K562 (cell line): Measurements from ENCODE around the gene NR4A2. TPM values are rescaled to one million over a fixed set of nuclear protein-coding genes. Genes with fewer than 3 reads are reported as not detected.

ENCODE experiments used
- ARID2 ChIP-seq: fragments of 450-650 bp; IDR thresholded peaks from 2 replicates; pipeline ENCODE4 v1.6.1; 2017; ENCODE audit warnings: antibody characterized with exemption, mild to moderate bottlenecking
- CXXC5 ChIP-seq: fragments of 250-450 bp; sonication (Bioruptor Pico); IDR thresholded peaks from 2 replicates; pipeline ENCODE4 v1.8.0; 2022; ENCODE audit warnings: inconsistent platforms, mild to moderate bottlenecking, moderate library complexity
- DACH1 ChIP-seq: fragments of 450-650 bp; IDR thresholded peaks from 2 replicates; pipeline ENCODE4 v1.6.1; 2018; ENCODE audit not compliant: partially characterized antibody
- GATAD2A ChIP-seq: fragments of 450-650 bp; IDR thresholded peaks from 2 replicates; pipeline ENCODE4 v1.6.1; 2017
- HLTF ChIP-seq: fragments of 450-650 bp; IDR thresholded peaks from 2 replicates; pipeline ENCODE4 v1.6.1; 2016
- KHSRP ChIP-seq: fragments of 450-650 bp; IDR thresholded peaks from 2 replicates; pipeline ENCODE4 v1.6.1; 2017
- PTBP1 ChIP-seq: fragments of 200-400 bp; formaldehyde crosslinking; IDR thresholded peaks from 2 replicates; pipeline ENCODE4 v1.6.1; 2017; ENCODE audit warnings: low read depth, low read length
- ZNF212 ChIP-seq: fragments of 450-650 bp; formaldehyde crosslinking; IDR thresholded peaks from 2 replicates; pipeline ENCODE4 v1.4.0; 2020; ENCODE audit warnings: mild to moderate bottlenecking
- ZNF282 ChIP-seq: sonication (generic); formaldehyde crosslinking; IDR thresholded peaks from 2 replicates; pipeline ENCODE4 v1.8.1; 2023; ENCODE audit warnings: missing genetic modification reagents
- ZNF311 ChIP-seq: fragments of 250-450 bp; sonication (Bioruptor Pico); IDR thresholded peaks from 2 replicates; pipeline ENCODE4 v1.4.0; 2020; ENCODE audit warnings: mild to moderate bottlenecking, moderate library complexity
- ZNF431 ChIP-seq: sonication (generic); formaldehyde crosslinking; IDR thresholded peaks from 2 replicates; pipeline ENCODE4 v1.8.0; 2022; ENCODE audit warnings: mild to moderate bottlenecking, missing genetic modification reagents
- ZNF436 ChIP-seq: fragments of 250-450, 450-650 bp; sonication (Bioruptor Pico); formaldehyde crosslinking; IDR thresholded peaks from 2 replicates; pipeline ENCODE4 v1.7.0; 2020; ENCODE audit warnings: mild to moderate bottlenecking
- ZNF589 ChIP-seq: fragments of 200-800 bp; sonication (Bioruptor generic); IDR thresholded peaks from 2 replicates; pipeline ENCODE4 v1.6.1; 2016; ENCODE audit warnings: low read depth, missing genetic modification characterization, missing compliant biosample characterization
- ZNF785 ChIP-seq: fragments of 250-450 bp; sonication (Bioruptor Pico); IDR thresholded peaks from 2 replicates; pipeline ENCODE4 v1.4.0; 2020; ENCODE audit warnings: mild to moderate bottlenecking
- polyA plus RNA-seq, 8 experiments: library from polyadenylated mRNA; depleted of rRNA in 4 of 8; stranded (reverse) in 5 of 8; unstranded in 3 of 8; fragments of >200 nt; fragmentation: Nextera tagmentation in 2 of 8; fragmentation: Illumina TruSeq in 1 of 8; extraction: Ambion mirVana in 2 of 8; extraction: Trizol in 1 of 8; gene quantifications; 2 replicates each; pipeline versions ENCODE4 v1.2.1 to v1.2.3, GENCODE V29; 2011 to 2014; ENCODE audit warnings: inconsistent platforms in 1 of 8, missing spikeins in 1 of 8
- total RNA-seq, 7 experiments: library from RNA; depleted of rRNA in 6 of 7; stranded (reverse); fragments of >200 nt in 6 of 7; fragmentation: Illumina TruSeq in 2 of 7; extraction: Trizol in 2 of 7; gene quantifications; 2 replicates each; pipeline versions ENCODE4 v1.2.1 to v1.2.3, GENCODE V29; 2011 to 2021; ENCODE audit warnings: low replicate concordance in 1 of 7
- TF ChIP-seq, protein P1 (sequence below): fragments of 450-650 bp; IDR thresholded peaks from 2 replicates; pipeline ENCODE4 v1.6.1; 2016
- TF ChIP-seq, protein P2 (sequence below): fragments of 250-450 bp; sonication (Bioruptor Pico); IDR thresholded peaks from 2 replicates; pipeline ENCODE4 v1.5.0; 2021
- TF ChIP-seq, protein P3 (sequence below): fragments of 450-650 bp; IDR thresholded peaks from 2 replicates; pipeline ENCODE4 v1.6.1; 2016; ENCODE audit warnings: mild to moderate bottlenecking, moderate library complexity
- TF ChIP-seq, protein P4 (sequence below): fragments of 450-650 bp; formaldehyde crosslinking; IDR thresholded peaks from 2 replicates; pipeline ENCODE4 v1.4.0; 2022; ENCODE audit warnings: mild to moderate bottlenecking, moderate library complexity

Gene NR4A2
- total and polyA plus RNA-seq, 9 of the 15 experiments (the other 6 are each of a cell fraction or from before 2014, with no cell fraction given) = 0.94 to 5.1 (median 1.3) TPM

DNA sequence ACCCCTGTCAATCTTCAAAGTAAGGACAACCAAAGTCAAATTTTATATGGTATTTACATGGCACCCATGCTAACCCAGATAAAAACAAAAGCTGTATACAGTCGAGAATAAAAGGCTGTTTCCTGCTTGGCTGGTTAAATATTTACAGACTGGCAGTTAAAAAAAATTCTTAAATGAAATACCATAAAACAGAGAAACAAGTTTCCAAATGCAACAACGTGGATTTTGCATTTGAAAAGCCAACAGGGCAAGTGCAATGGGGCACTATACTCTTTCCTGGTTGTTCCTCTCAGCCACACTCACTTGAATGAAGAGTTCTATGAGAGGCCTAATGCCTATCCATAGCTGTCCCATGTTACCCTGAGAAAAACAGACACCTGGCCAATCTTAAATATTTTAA lies 6.1 kb upstream of the NR4A2 start (continued):
- TF ChIP-seq HLTF (no peak), CXXC5 (peak; percentile 16; the same call in 1 of the 2 replicates), ZNF431 (no peak), ZNF212 (CRISPR knock-in tag) (no peak), DACH1 (no peak), PTBP1 (no peak), ARID2 (no peak), ZNF785 (CRISPR knock-in tag) (no peak), ZNF436 (CRISPR knock-in tag) (no peak), ZNF282 (CRISPR knock-in tag) (no peak), ZNF311 (no peak), ZNF589 (no peak), KHSRP (no peak), GATAD2A (no peak)
- TF ChIP-seq, protein P1, sequence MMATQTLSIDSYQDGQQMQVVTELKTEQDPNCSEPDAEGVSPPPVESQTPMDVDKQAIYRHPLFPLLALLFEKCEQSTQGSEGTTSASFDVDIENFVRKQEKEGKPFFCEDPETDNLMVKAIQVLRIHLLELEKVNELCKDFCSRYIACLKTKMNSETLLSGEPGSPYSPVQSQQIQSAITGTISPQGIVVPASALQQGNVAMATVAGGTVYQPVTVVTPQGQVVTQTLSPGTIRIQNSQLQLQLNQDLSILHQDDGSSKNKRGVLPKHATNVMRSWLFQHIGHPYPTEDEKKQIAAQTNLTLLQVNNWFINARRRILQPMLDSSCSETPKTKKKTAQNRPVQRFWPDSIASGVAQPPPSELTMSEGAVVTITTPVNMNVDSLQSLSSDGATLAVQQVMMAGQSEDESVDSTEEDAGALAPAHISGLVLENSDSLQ = peak; percentile 42
- TF ChIP-seq, protein P2, sequence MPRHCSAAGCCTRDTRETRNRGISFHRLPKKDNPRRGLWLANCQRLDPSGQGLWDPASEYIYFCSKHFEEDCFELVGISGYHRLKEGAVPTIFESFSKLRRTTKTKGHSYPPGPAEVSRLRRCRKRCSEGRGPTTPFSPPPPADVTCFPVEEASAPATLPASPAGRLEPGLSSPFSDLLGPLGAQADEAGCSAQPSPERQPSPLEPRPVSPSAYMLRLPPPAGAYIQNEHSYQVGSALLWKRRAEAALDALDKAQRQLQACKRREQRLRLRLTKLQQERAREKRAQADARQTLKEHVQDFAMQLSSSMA = no peak
- TF ChIP-seq, protein P3, sequence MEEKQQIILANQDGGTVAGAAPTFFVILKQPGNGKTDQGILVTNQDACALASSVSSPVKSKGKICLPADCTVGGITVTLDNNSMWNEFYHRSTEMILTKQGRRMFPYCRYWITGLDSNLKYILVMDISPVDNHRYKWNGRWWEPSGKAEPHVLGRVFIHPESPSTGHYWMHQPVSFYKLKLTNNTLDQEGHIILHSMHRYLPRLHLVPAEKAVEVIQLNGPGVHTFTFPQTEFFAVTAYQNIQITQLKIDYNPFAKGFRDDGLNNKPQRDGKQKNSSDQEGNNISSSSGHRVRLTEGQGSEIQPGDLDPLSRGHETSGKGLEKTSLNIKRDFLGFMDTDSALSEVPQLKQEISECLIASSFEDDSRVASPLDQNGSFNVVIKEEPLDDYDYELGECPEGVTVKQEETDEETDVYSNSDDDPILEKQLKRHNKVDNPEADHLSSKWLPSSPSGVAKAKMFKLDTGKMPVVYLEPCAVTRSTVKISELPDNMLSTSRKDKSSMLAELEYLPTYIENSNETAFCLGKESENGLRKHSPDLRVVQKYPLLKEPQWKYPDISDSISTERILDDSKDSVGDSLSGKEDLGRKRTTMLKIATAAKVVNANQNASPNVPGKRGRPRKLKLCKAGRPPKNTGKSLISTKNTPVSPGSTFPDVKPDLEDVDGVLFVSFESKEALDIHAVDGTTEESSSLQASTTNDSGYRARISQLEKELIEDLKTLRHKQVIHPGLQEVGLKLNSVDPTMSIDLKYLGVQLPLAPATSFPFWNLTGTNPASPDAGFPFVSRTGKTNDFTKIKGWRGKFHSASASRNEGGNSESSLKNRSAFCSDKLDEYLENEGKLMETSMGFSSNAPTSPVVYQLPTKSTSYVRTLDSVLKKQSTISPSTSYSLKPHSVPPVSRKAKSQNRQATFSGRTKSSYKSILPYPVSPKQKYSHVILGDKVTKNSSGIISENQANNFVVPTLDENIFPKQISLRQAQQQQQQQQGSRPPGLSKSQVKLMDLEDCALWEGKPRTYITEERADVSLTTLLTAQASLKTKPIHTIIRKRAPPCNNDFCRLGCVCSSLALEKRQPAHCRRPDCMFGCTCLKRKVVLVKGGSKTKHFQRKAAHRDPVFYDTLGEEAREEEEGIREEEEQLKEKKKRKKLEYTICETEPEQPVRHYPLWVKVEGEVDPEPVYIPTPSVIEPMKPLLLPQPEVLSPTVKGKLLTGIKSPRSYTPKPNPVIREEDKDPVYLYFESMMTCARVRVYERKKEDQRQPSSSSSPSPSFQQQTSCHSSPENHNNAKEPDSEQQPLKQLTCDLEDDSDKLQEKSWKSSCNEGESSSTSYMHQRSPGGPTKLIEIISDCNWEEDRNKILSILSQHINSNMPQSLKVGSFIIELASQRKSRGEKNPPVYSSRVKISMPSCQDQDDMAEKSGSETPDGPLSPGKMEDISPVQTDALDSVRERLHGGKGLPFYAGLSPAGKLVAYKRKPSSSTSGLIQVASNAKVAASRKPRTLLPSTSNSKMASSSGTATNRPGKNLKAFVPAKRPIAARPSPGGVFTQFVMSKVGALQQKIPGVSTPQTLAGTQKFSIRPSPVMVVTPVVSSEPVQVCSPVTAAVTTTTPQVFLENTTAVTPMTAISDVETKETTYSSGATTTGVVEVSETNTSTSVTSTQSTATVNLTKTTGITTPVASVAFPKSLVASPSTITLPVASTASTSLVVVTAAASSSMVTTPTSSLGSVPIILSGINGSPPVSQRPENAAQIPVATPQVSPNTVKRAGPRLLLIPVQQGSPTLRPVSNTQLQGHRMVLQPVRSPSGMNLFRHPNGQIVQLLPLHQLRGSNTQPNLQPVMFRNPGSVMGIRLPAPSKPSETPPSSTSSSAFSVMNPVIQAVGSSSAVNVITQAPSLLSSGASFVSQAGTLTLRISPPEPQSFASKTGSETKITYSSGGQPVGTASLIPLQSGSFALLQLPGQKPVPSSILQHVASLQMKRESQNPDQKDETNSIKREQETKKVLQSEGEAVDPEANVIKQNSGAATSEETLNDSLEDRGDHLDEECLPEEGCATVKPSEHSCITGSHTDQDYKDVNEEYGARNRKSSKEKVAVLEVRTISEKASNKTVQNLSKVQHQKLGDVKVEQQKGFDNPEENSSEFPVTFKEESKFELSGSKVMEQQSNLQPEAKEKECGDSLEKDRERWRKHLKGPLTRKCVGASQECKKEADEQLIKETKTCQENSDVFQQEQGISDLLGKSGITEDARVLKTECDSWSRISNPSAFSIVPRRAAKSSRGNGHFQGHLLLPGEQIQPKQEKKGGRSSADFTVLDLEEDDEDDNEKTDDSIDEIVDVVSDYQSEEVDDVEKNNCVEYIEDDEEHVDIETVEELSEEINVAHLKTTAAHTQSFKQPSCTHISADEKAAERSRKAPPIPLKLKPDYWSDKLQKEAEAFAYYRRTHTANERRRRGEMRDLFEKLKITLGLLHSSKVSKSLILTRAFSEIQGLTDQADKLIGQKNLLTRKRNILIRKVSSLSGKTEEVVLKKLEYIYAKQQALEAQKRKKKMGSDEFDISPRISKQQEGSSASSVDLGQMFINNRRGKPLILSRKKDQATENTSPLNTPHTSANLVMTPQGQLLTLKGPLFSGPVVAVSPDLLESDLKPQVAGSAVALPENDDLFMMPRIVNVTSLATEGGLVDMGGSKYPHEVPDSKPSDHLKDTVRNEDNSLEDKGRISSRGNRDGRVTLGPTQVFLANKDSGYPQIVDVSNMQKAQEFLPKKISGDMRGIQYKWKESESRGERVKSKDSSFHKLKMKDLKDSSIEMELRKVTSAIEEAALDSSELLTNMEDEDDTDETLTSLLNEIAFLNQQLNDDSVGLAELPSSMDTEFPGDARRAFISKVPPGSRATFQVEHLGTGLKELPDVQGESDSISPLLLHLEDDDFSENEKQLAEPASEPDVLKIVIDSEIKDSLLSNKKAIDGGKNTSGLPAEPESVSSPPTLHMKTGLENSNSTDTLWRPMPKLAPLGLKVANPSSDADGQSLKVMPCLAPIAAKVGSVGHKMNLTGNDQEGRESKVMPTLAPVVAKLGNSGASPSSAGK = no peak
- TF ChIP-seq, protein P4, sequence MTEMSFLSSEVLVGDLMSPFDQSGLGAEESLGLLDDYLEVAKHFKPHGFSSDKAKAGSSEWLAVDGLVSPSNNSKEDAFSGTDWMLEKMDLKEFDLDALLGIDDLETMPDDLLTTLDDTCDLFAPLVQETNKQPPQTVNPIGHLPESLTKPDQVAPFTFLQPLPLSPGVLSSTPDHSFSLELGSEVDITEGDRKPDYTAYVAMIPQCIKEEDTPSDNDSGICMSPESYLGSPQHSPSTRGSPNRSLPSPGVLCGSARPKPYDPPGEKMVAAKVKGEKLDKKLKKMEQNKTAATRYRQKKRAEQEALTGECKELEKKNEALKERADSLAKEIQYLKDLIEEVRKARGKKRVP (CRISPR knock-in tag) = 0 out of 2 replicates have a peak, but pooled peaks have one; percentile 4
